Tibial artery (tissue), 4 donors: ENCODE data around the gene GALNT9.

Source experiments
- DNase-seq, 2 donors: peaks; one replicate each; pipeline ENCODE4 v3.0.0-alpha.2; 2019
- H3K27ac ChIP-seq, 2 donors: fragments of 200-600 bp; sonication (generic) in 1 of 2; 1 replicate in 1 of 2; 2 replicates in 1 of 2; pipeline ENCODE4 v1.5.1; 2018 to 2019; ENCODE audit warnings: mild to moderate bottlenecking in 1 of 2
- H3K27me3 ChIP-seq, 2 donors: fragments of 200-600 bp; sonication (generic) in 1 of 2; one replicate each; pipeline versions ENCODE4 v1.5.1 to v1.6.0; 2016 to 2019
- H3K36me3 ChIP-seq, 3 donors: fragments of 200-600 bp; sonication (generic) in 2 of 3; one replicate each; pipeline ENCODE4 v1.5.1; 2016 to 2019; ENCODE audit warnings: mild to moderate bottlenecking in 2 of 3
- H3K4me1 ChIP-seq, 4 donors: fragments of 200-600 bp; sonication (generic) in 2 of 4; 1 replicate in 3 of 4; 2 replicates in 1 of 4; pipeline ENCODE4 v1.5.1; 2016 to 2019
- H3K4me3 ChIP-seq, 2 donors: fragments of 200-600 bp; sonication (generic) in 1 of 2; 1 replicate in 1 of 2; 2 replicates in 1 of 2; pipeline ENCODE4 v1.5.1; 2018 to 2019; ENCODE audit warnings: mild to moderate bottlenecking in 2 of 2
- H3K9me3 ChIP-seq, 3 donors: fragments of 200-600 bp; sonication (generic) in 1 of 3; one replicate each; pipeline ENCODE4 v1.5.1; 2016 to 2019
- intact Hi-C: fragments of 100-400 bp; cut with DNase I; formaldehyde crosslinking; loops from one replicate; pipeline ENCODE4 v1.15.0; 2023; ENCODE audit warnings: low total_unique reads
- TF ChIP-seq, protein P1 (sequence below), 2 experiments: fragments of 200-600 bp in 1 of 2; fragments of 450-650 bp in 1 of 2; IDR thresholded peaks; one replicate each; pipeline ENCODE4 v1.5.1; 2017 to 2019; ENCODE audit warnings: antibody characterized with exemption in 2 of 2, mild to moderate bottlenecking in 1 of 2, moderate library complexity in 1 of 2

GALNT9 gene

DNA sequence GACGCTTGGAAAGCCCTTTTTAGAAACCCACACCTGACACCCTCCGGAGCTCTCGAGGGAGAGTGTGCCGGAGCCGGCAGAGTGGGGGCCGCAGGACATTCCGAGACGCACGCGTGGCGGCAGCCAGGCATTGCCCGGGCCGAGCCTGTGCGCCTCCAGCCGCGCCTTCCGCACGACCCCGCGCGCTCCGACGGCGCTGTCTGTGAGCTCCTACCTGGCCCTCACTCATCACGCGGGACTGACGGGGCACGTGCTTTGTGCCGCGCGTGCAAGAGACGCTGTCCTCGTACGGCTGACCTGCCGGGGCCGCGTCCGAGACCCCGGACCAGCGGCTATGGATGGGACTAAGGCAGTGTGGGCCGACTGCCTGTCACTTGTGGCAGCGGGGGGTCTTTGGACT lies 5.2 kb downstream of the GALNT9 start:
- H3K9me3 ChIP-seq = no peaks in the 10 kb centered on the region
- H3K4me3 ChIP-seq = no peak overlapping the region
- peaks cover 0 to 97% of the 10 kb centered on the region in 2 donors for H3K27me3 ChIP-seq
- intact Hi-C loops = no loop called here
- H3K36me3 ChIP-seq = no peaks in the 10 kb centered on the region
- no peak for DNase-seq
- peaks cover 0 to 21% (median 8%) of the 10 kb centered on the region in 4 donors for H3K4me1 ChIP-seq
- TF ChIP-seq, protein P1, sequence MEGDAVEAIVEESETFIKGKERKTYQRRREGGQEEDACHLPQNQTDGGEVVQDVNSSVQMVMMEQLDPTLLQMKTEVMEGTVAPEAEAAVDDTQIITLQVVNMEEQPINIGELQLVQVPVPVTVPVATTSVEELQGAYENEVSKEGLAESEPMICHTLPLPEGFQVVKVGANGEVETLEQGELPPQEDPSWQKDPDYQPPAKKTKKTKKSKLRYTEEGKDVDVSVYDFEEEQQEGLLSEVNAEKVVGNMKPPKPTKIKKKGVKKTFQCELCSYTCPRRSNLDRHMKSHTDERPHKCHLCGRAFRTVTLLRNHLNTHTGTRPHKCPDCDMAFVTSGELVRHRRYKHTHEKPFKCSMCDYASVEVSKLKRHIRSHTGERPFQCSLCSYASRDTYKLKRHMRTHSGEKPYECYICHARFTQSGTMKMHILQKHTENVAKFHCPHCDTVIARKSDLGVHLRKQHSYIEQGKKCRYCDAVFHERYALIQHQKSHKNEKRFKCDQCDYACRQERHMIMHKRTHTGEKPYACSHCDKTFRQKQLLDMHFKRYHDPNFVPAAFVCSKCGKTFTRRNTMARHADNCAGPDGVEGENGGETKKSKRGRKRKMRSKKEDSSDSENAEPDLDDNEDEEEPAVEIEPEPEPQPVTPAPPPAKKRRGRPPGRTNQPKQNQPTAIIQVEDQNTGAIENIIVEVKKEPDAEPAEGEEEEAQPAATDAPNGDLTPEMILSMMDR (IDR thresholded peaks at IDR 0.05) = no peak
- H3K27ac ChIP-seq = no peak overlapping the region

DNA sequence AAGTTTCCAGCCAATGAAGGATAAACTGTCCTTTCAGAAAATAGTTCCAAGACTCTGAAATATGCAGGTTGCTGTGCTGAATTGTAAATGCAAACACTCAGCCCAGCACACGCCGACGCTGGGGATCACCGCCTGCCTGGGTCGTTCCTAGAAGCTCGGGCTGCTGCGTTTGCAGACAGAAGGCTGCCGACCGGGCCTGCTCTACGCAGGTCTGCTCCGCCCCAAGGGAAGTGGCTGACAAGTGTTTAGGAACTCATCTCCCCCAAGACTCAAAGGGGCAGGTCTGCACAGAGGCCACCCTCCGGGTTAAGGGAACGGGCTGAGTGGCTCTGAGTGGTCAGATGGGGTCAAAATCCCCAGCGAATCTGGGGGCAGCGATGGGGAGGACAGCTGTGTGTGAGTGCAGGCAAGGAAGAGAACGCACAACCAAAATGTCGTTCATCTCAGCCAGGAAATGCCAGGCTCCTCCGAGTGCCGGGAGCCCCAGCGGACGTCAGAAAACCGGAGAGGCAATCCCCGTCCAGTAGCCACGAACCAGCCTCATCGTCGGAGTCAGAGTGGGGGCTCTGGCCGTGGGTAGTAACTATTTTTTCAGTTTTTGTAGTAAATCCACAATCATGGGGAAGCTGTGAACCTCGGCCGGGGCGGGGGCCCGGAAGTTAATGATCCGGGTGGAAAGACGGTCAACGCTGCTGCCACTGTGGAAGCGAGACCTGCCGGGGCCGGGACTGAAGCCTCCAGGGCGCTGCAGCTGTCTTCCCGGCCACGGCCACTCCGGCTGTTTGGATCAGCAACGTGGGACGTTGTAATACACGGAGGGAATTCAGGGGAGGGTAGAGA lies 6.0 kb downstream of the GALNT9 start:
- TF ChIP-seq, protein P1 (IDR thresholded peaks at IDR 0.05) = no peak
- intact Hi-C loops = no loop called here
- H3K27ac ChIP-seq = no peak overlapping the region
- H3K4me3 ChIP-seq = no peak overlapping the region
- no peak for DNase-seq
- H3K9me3 ChIP-seq = no peaks in the 10 kb centered on the region
- peaks cover 0 to 19% (median 7%) of the 10 kb centered on the region in 4 donors for H3K4me1 ChIP-seq
- H3K27me3 ChIP-seq = peaks cover 0 to 95% of the 10 kb centered on the region in 2 donors
- no peaks in the 10 kb centered on the region for H3K36me3 ChIP-seq

DNA sequence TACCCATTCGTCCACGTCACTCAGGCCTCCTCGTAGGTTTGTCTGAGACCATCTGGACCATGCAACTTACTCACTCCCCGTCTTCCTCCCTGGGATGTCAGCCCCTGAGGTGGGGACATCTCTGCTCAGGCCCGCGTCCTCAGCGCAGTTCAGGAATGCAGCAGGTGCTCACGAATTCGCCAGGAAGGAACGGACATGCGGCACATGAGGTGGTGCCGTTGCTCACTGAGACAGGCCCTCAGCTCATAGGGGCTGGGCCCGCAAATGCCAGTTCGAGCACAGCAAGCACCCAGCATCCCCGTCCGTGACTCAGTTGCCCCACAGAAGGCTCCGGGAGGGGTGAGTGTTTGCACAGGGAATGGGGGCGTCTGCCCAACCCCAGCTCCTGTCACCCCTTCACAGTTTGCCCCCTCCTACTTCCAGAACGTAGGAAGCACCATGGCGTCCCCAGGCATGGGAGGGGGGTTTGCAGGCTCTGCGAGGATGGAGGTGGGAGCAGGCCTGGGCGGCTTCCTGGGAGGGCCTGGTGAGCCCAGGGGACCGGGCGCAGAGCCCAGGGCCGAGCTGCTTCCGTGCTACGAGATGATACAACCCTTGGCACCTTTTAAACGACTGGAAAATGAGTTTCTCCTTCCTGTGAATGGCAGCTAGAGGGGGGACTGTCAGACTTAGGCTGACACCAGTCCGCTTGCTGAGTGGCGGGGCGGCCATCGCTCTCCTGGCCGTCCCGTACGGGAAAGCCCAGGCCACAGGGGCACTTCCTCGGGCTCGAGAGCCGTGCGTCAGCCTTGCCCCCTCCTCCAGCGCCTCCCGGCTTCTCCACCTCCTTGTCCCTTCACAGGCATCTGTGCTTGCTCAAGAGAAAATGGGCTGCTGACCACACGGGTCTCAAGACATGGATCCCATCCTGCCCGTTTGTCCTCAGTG lies 6.9 kb downstream of the GALNT9 start:
- TF ChIP-seq, protein P1 (IDR thresholded peaks at IDR 0.05) = no peak
- Histone ChIP-seq H3K36me3 (no peaks in the 10 kb centered on the region), H3K4me3 (no peak overlapping the region), H3K27ac (no peak overlapping the region), H3K9me3 (no peaks in the 10 kb centered on the region), H3K27me3 (peaks cover 0 to 92% of the 10 kb centered on the region in 2 donors), H3K4me1 (peaks cover 0 to 9% (median under 1%) of the 10 kb centered on the region in 4 donors)
- intact Hi-C loops = no loop called here
- no peak for DNase-seq

DNA sequence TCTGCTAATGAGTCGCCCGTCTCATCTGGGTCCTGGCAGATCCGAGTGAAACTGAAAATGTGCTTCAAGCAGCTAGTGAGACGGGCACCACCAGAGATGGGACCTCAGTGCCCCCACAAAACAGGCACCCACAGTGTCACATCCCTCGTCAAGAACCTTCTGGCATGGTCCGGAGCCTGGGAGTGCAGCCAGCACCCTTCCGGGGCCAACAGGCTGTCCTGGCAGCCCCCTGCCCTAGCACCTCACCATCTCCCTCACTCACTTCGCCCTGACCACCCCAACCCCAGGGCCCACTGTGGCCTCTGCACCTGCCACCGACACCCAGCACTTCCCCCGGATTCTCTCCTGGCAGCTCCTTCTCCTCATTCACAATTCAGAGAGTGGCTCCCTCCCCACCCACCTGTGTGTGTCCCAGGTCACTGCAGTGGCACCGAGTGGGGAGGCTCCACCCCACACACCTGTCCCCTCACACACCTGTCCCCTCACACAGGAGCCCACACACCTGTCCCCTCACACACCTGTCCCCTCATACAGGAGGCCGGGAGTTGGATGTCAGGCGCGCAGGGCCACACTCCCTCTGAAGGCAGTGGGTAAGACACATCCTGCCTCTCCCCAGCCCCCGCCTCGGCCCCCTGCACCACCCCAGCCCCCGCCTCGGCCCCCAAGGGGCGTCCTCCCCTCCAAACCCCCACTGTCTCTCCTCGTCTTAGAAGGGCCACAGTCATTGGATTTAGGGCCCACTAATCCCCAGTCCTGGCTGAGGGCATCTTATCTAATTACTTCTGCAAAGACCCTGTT lies 7.9 kb downstream of the GALNT9 start:
- Histone ChIP-seq H3K9me3 (no peaks in the 10 kb centered on the region), H3K27ac (no peak overlapping the region), H3K4me3 (no peak overlapping the region), H3K27me3 (peaks cover 0 to 96% of the 10 kb centered on the region in 2 donors), H3K4me1 (peaks cover 0 to 5% (median 0%) of the 10 kb centered on the region in 4 donors), H3K36me3 (no peaks in the 10 kb centered on the region)
- DNase-seq = no peak
- intact Hi-C loops = no loop called here
- TF ChIP-seq, protein P1 (IDR thresholded peaks at IDR 0.05) = no peak

DNA sequence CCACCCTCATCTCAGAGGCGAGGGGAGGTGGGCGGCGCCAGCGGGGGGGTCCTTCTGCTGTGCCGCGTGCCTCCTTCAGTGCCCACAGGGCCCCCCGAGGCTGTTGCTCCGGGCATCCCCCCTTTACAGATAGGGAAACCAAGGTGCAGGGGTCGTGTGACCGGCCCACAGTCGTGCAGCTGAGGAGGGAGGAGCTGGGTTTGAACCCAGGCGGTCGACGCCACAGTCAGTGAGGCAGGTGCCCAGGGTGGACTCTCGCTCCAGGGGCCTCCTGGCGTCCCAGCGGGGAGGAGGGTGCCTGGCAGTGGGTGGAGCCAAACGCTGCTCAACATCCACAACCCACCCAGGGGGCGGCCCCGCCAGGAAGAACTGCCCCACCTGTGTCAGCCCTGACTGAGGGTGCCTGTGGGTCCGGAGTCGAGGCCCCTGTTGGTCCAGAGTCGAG lies 8.6 kb downstream of the GALNT9 start:
- intact Hi-C loops = no loop called here
- TF ChIP-seq, protein P1 (IDR thresholded peaks at IDR 0.05) = no peak
- Histone ChIP-seq H3K4me3 (no peak overlapping the region), H3K4me1 (peaks cover 0 to 5% (median 0%) of the 10 kb centered on the region in 4 donors), H3K36me3 (no peaks in the 10 kb centered on the region), H3K27ac (no peak overlapping the region), H3K9me3 (no peaks in the 10 kb centered on the region), H3K27me3 (peaks cover 0 to 96% of the 10 kb centered on the region in 2 donors)
- DNase-seq = no peak
